Tibial artery (tissue), 4 donors: Measurements from ENCODE around the gene CALHM4.

Source experiments
- DNase-seq, 2 donors: peaks; one replicate each; pipeline ENCODE4 v3.0.0-alpha.2; 2019
- H3K27ac ChIP-seq, 2 donors: fragments of 200-600 bp; sonication (generic) in 1 of 2; 1 replicate in 1 of 2; 2 replicates in 1 of 2; pipeline ENCODE4 v1.5.1; 2018 to 2019; ENCODE audit warnings: mild to moderate bottlenecking in 1 of 2
- H3K27me3 ChIP-seq, 2 donors: fragments of 200-600 bp; sonication (generic) in 1 of 2; one replicate each; pipeline versions ENCODE4 v1.5.1 to v1.6.0; 2016 to 2019
- H3K36me3 ChIP-seq, 3 donors: fragments of 200-600 bp; sonication (generic) in 2 of 3; one replicate each; pipeline ENCODE4 v1.5.1; 2016 to 2019; ENCODE audit warnings: mild to moderate bottlenecking in 2 of 3
- H3K4me1 ChIP-seq, 4 donors: fragments of 200-600 bp; sonication (generic) in 2 of 4; 1 replicate in 3 of 4; 2 replicates in 1 of 4; pipeline ENCODE4 v1.5.1; 2016 to 2019
- H3K4me3 ChIP-seq, 2 donors: fragments of 200-600 bp; sonication (generic) in 1 of 2; 1 replicate in 1 of 2; 2 replicates in 1 of 2; pipeline ENCODE4 v1.5.1; 2018 to 2019; ENCODE audit warnings: mild to moderate bottlenecking in 2 of 2
- H3K9me3 ChIP-seq, 3 donors: fragments of 200-600 bp; sonication (generic) in 1 of 3; one replicate each; pipeline ENCODE4 v1.5.1; 2016 to 2019
- intact Hi-C: fragments of 100-400 bp; cut with DNase I; formaldehyde crosslinking; loops from one replicate; pipeline ENCODE4 v1.15.0; 2023; ENCODE audit warnings: low total_unique reads
- TF ChIP-seq, protein P1 (sequence below), 2 experiments: fragments of 200-600 bp in 1 of 2; fragments of 450-650 bp in 1 of 2; IDR thresholded peaks; one replicate each; pipeline ENCODE4 v1.5.1; 2017 to 2019; ENCODE audit warnings: antibody characterized with exemption in 2 of 2, mild to moderate bottlenecking in 1 of 2, moderate library complexity in 1 of 2

Gene CALHM4

DNA sequence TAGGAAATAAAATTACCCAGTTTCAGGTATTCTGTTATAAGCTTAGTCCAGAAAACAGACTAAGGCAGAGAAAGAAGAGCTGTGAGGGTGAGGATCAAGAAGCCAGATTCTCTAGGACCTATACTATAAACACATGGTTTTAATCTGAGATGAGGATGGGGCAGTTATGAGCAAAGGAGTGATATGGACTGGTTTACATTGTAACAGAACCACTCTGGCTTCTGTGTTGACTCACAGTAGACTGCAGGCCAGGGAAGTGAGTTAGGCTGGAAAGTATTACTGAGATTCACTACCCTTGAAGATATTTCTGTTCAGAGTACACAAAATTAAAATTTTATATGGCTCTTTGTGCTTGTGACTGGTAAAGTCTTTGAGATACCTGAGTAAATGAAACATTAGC, 14.6 kb downstream of the CALHM4 start:
- TF ChIP-seq, protein P1, sequence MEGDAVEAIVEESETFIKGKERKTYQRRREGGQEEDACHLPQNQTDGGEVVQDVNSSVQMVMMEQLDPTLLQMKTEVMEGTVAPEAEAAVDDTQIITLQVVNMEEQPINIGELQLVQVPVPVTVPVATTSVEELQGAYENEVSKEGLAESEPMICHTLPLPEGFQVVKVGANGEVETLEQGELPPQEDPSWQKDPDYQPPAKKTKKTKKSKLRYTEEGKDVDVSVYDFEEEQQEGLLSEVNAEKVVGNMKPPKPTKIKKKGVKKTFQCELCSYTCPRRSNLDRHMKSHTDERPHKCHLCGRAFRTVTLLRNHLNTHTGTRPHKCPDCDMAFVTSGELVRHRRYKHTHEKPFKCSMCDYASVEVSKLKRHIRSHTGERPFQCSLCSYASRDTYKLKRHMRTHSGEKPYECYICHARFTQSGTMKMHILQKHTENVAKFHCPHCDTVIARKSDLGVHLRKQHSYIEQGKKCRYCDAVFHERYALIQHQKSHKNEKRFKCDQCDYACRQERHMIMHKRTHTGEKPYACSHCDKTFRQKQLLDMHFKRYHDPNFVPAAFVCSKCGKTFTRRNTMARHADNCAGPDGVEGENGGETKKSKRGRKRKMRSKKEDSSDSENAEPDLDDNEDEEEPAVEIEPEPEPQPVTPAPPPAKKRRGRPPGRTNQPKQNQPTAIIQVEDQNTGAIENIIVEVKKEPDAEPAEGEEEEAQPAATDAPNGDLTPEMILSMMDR (IDR thresholded peaks at IDR 0.05), result no peak
- no peaks in the 10 kb centered on the region for H3K9me3 ChIP-seq
- peaks cover 0 to 25% (median 19%) of the 10 kb centered on the region in 4 donors for H3K4me1 ChIP-seq
- H3K4me3 ChIP-seq, result no peak overlapping the region
- H3K36me3 ChIP-seq, result no peaks in the 10 kb centered on the region
- H3K27me3 ChIP-seq, result no peaks in the 10 kb centered on the region
- no peak overlapping the region for H3K27ac ChIP-seq
- intact Hi-C loops, result no loop called here
- DNase-seq, result no peak

DNA sequence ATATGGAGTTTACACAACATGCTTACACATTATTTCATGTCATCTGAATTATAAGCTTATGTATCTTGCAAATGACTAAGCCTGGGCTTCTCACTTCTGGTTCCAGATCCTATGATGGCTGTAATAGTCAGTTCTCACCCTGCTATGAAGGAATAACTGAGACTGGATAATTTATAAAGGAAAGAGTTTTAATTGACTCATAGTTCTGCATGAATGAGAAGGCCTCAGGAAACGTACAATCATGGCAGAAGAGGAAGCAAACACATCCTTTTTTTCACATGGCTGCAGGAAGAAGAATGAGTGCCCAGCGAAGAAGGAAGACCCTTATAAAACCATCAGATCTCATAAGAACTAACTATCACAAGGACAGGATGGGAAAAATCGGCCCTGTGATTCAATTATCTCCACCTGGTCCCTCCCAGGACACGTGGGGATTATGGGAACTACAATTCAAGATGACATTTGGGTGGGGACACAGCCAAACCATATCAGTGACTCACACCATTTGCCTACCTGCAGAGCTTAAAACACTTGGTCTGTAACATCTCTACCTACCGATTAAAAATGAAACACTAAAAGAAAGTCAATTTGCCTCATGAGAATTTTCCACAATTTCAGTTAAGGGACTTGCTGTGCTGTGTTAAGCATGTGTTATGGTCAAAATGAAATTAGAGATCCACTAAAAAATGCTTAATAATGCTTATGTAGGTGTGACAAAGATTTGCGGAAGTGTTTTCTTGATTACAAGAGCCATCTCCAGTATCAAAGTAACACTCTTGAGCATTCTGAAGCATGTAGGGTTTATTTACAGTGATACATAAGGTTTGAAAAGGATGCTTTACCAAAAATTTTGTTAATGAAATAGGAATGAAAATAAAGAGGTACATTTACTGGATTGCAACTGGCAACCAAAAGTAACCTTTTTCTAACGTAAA, 15.5 kb downstream of the CALHM4 start:
- Histone ChIP-seq H3K9me3 (no peaks in the 10 kb centered on the region), H3K27ac (no peak overlapping the region), H3K27me3 (no peaks in the 10 kb centered on the region), H3K36me3 (no peaks in the 10 kb centered on the region), H3K4me3 (no peak overlapping the region), H3K4me1 (peaks cover 0 to 35% (median 27%) of the 10 kb centered on the region in 4 donors)
- intact Hi-C loops, result no loop called here
- no peak for DNase-seq
- TF ChIP-seq, protein P1 (IDR thresholded peaks at IDR 0.05), result no peak

DNA sequence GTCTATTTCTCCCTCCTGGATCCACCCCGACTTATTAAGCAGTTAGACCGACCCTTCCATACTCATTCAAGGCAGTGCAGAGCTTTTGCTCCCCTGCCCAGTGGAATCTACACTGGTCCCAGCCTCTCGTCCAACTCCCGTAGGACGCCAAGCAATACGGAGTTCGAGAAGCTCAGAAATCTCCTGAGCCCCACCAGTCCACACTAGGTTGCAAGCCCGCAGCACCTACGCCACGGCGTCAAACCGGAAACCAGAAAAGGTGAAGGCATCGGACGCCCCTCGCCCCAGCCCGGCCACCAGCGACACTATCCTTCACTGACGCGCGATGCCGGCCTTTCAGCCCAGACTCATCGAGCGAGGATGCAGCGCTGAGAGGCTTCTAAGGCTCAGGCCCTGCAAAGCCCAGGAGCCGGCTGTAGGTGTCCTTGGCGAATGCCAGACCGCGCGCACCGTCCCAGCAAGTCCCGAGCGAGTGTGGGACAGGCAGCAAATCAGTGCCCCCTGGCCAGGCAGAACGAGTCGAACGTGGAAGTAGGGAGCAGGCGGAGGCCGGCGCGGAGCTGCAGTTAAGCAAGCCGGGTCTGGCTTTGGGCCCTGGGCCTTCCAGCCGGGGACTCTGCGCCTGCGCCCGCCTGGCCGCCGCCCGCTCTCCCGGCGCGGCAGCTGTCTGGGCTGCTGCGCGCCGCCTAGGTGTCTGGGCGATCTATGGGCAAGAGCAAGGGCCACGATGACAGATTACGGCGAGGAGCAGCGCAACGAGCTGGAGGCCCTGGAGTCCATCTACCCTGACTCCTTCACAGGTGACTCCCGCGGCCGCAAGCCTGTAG, 17.5 kb downstream of the CALHM4 start, which contains the start of gene RWDD1:
Gene RWDD1, plus strand, starts transcription at position 649 of the 827 bp plus-strand sequence. Its CDS starts 79 bp downstream, at position 728.
- Histone ChIP-seq H3K9me3 (no peaks in the 10 kb centered on the region), H3K27ac (peak within 1 kb of the TSS; percentile 88 to 96), H3K4me1 (peaks cover 0 to 37% (median 25%) of the 10 kb centered on the region in 4 donors), H3K4me3 (peak within 1 kb of the TSS; percentile 79 to 88), H3K36me3 (peaks cover 0 to 9% (median 4%) of the 10 kb centered on the region in 3 donors), H3K27me3 (no peaks in the 10 kb centered on the region)
- DNase-seq, result peak; percentile 99
- TF ChIP-seq, protein P1 (IDR thresholded peaks at IDR 0.05), result peak in 1 of 2 experiments; percentile 29
- intact Hi-C loops, result no loop called here

DNA sequence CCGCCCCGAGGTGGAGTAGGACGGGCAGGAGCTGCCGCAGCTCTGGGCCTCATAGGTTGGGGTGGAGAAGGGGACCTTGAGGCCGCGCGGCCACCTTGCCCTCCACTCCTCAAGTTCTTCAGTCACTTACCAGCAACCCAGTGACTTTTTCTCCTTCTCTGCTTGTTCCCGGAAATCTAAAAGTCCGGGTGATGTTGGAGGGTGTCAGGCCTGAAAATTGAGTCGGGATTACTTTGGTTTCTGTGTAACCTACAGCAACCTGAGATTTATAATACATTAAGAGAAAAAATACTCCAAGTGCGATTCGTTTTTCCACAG, 18.1 kb downstream of the CALHM4 start:
- no peak for DNase-seq

DNA sequence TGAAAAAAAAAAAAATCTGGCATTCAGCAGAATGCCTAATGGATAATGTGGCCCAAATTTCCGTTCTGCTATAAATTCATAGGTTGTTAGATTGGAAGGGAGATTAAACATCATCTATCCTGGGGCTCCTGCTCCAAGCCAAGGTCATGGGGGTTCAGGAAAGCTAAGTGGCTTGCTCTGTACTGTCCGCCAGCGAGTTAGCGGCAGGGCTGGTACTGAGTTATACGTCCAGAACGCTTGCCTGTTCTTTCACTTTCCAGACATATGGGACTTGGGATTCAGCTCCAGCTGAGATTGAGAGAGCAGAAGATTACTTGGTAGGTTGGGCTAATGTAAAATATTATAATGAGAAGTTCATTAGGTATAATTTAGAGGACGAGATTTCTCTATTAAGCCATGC, 18.6 kb downstream of the CALHM4 start:
- Histone ChIP-seq H3K4me3 (peak overlapping the region; percentile 79 to 88), H3K9me3 (no peaks in the 10 kb centered on the region), H3K27me3 (no peaks in the 10 kb centered on the region), H3K4me1 (peaks cover 0 to 37% (median 25%) of the 10 kb centered on the region in 4 donors), H3K27ac (peak overlapping the region; percentile 88 to 96), H3K36me3 (peaks cover 0 to 9% (median 7%) of the 10 kb centered on the region in 3 donors)
- no peak for DNase-seq
- intact Hi-C loops, result no loop called here
- TF ChIP-seq, protein P1 (IDR thresholded peaks at IDR 0.05), result no peak

More for the DNA sequence above, 18.1 kb downstream of the CALHM4 start:
- peak overlapping the region; percentile 79 to 88 for H3K4me3 ChIP-seq
- TF ChIP-seq, protein P1 (IDR thresholded peaks at IDR 0.05), result no peak
- peaks cover 0 to 9% (median 7%) of the 10 kb centered on the region in 3 donors for H3K36me3 ChIP-seq
- H3K9me3 ChIP-seq, result no peaks in the 10 kb centered on the region
- H3K27ac ChIP-seq, result peak overlapping the region; percentile 88 to 96
- intact Hi-C loops, result no loop called here
- H3K27me3 ChIP-seq, result no peaks in the 10 kb centered on the region
- peaks cover 0 to 37% (median 25%) of the 10 kb centered on the region in 4 donors for H3K4me1 ChIP-seq
